GM19467 (cell line): ENCODE results near the gene ENTREP3.
"Not testable (repeated sequence)": the region's sequence is repeated elsewhere in the genome, so short reads cannot be mapped to it uniquely, and the experiment has no call there.

Source experiments
- ATAC-seq: cut with Tn5 transposase; IDR thresholded peaks from one replicate; pipeline ENCODE4 v1.9.1; 2021; ENCODE audit warnings: mild to moderate bottlenecking, moderate library complexity; ENCODE audit not compliant: unreplicated experiment

Gene ENTREP3

DNA sequence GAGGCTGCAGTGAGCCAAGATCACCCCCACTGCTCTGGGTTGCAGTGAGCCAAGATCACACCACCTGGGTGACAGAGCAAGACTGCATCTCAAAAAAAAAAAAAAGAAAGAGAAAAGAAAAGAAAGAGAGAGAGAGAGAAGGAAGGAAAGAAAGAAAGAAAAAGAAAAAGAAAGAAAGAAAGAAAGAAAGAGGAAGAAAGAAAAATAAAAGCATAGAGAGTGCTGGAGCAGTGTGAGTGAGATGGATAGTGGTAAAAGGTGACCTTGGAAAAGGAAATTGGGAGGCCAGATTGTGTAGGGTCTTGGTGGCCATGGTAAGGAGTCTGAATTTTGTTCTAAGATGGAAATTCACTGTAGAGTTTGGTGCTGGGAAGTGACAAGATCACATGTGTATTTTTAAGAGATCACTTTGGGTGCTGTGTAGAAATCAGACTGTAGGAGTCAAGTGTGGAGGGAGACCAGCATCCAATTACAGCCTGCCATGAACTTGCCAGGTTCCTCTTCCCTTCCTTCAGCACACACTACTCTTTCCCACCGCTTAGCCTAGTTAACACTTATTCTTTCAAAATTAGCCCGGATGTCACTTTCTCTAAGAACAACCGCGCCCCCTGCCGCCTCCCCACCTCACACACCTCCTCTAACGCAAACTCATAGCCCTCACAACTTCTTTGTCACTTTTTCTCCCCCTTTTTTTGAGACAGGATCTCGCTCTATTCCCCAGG is 28.9 kb downstream of the ENTREP3 start:
- ATAC-seq, result no peak

DNA sequence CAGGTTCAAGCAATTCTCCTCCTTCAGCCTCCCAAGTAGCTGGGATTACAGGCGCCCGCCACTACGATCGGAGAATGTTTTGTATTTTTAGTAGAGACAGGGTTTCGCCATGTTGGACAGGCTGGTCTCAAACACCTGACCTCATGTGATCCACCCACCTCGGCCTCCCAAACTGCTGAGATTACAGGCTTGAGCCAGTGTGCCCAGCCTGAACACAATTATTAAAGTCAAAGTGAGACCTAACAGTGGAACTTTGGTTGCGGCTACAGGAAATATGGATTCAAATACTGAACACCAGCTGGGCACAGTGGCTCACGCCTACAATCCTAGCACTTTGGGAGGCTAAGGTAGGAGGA is 29.9 kb downstream of the ENTREP3 start:
- ATAC-seq, result not testable (repeated sequence)

DNA sequence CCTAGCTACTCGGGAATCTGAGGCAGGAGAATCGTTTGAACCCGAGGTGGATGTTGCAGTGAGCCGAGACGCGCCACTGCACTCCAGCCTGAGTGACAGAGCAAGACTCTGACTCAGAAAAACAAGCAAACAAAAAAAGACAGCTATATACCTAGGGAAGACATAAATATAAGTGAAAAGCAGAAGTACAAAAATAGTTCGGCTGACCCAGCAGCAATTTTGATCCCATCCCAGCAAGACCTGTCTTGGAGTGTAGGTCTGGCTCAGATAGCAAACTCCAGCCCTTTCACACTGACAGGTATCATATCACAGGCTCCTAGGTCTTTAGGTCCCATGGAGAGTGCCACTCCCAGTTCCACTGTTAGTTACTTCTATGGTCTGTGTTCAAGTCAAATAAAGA is 32.2 kb downstream of the ENTREP3 start:
- ATAC-seq, result no peak

DNA sequence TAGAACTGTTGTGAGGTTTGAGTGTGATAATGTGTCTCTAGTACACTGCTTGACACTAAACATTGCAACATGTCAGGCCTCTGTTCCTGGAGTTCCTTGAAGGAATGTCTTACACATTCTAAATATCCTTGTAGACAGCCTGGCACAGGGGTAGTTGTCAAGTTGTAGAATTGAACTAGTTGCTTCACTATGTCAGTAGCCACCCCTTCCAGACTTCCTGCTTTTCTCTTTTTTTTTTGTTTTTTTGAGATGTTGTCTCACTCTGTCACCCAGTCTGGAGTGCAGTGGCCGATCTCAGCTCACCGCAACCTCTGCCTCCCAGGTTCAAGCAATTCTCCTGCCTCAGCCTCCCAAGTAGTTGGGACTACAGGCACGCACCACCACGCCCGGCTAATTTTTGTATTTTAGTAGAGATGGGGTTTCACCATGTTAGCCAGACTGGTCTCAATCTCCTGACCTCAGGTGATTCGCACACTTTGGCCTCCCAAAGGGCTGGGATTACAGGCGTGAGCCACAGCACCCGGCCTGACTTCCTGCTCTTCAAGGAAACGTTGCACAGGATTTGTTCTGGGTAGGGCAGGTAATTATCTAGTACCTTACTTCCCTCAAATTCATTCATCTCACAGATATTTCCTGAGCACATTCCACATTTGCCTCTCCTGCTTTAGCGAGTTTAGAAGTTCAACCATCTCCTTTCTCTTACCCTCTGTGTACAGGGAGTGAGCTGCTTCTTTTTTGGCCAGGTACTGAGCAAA is 34.9 kb downstream of the ENTREP3 start:
- not testable (repeated sequence) for ATAC-seq

DNA sequence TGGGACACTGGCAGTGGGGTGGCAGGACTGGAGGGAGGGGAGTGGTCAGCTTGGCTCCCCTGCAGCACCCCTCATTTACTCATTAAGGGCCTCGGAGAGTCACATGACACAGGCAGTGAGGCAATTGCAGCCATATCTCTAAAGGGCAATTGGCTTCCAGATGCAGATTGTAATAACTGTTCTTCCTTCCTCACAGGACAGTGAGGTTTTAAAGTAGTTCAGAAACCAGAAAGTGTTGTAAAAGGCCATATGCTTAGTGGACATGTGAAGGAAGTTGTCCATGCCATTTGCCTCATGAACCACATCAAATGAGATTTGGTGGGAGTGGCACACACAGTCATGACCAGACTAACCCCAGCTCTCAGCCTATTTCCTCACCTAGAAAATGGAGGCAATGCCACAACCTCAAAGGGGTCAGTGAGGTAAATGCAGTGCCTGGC is 35.7 kb downstream of the ENTREP3 start:
- no peak for ATAC-seq

DNA sequence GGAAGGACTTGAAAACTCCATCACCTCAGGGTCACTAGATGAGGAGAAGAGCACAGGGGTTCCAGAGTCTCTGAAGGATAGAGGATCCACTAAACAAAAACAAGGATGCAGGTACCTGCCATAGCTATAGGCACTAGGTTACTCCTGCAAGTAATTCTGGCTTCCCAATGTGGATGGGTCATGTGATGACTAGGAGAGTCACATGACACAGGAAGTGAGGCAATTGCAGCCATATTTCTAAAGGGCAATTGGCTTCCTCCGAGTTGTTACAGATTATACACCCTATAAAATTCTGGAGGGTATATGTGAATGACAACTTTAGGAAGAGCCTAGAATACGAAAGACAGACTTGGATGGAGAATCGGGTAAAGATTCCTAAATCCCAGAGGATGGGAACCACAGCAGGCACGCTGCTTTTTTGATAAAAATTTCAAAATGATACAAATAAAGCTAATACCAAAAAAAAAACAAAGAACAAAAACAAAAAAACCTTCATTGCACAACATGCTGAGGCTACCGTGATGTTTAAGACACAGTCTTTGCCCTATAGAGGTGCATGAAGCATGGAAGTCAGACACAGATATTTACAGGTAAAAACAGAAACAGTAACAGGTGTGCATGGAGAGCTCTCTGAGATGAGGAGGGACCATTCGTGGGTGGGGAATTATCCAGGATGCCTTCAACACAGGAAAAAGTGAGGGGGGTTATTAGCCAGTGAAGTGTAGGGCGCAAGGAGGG is 36.3 kb downstream of the ENTREP3 start:
- ATAC-seq, result no peak

DNA sequence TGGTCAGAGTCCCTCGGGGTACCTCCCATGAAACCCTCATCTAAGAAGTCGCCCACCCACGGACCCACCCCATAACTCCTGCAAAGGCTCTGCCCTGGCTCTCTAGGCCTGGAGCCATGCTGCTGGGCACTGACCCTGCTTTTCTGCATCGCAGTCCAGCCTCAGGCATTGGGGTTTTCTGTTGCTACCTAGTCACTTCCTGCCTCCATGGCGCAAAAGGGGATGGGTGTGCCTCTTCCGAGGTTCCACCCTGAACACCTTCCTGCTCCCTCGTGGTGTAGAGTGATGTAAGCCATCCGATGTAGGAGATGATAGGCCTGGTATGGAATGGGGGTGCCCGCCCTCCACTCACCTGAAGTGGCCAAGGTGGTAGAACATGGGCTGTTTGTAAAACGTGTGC is 40.6 kb downstream of the ENTREP3 start:
- not testable (repeated sequence) for ATAC-seq

DNA sequence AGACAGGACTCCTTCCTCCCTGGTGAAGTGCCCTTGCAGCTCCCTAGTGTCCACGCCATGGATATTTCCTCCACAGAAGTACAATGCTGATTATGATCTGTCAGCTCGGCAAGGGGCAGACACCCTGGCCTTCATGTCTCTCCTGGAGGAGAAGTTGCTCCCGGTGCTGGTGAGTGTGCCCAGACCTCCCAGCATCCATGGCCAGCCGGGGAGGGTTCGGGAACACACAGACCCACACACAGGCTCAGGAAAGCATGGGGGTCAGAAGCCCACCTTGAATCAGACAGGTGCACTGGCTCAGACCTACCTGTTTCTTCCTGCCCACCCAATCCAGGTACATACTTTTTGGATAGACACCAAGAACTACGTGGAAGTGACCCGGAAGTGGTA is 43.2 kb downstream of the ENTREP3 start:
- ATAC-seq, result not testable (repeated sequence)

DNA sequence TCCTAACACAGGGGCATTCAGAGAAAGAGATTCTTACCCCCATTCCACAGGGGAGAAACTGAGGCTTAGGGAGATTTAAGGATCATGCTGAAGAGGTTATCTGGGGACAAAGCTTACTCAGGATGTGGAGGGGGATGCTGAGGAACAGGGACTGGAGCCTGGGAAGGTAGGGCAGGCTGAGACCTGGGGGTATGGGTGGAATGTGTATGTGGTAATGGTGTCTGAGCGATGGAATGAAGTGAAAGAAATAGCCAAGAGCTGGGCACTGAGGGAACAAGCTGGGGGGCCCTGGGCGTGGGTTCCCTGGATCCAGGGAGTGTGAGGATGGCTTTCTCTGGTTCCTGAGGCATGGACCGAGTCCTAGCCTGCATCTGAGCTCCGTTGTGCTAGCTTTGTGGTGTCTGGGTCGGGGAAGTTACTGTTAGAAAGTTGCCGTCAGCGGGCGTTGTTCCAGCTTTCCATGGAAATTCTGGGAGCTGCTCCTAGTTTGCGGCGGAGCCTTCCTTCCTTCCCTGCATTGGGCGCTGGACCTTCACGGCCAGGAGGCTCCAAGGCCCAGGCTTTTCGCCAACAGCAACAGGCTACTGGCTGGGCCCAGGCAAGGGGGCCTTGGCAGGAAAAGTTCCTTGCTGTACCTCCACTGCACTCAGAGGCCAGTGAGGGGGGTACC is 43.8 kb downstream of the ENTREP3 start:
- ATAC-seq, result not testable (repeated sequence)

DNA sequence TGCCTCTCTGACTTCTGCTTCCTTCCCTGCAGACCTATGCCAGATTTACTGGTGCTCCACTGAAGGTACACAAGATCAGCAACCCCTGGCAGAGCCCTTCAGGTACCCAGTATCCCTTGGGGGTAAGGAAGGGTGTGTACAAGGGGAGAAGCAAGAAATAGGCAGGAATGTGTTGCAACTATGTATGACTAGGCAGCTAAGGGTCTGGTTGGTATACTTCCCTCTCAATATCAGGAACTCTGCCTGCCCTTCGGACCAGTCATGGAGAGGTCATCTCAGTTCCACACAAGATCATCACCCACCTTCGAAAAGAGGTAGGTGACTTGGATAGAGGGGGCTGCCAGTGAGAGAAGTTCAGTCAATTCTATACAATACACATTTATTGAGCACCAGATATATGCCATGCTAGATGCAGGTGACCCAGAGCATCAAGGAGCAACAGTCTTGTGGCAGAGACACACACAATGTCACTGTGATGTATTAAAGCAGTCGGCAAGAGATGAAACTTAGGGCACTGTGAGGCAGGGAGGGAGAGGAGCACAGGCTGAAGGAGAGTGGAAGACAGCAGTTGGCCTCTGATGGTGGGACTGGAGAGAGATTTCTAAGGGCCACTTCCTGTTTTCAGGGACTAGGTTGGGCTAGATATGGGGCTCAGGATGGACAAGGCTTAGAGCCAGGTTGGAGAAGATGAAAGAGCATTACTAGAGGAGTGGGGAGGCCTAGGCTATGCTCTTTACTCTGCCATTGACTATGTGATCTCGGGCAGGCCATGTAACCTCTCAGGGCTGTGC is 44.8 kb downstream of the ENTREP3 start:
- no peak for ATAC-seq

DNA sequence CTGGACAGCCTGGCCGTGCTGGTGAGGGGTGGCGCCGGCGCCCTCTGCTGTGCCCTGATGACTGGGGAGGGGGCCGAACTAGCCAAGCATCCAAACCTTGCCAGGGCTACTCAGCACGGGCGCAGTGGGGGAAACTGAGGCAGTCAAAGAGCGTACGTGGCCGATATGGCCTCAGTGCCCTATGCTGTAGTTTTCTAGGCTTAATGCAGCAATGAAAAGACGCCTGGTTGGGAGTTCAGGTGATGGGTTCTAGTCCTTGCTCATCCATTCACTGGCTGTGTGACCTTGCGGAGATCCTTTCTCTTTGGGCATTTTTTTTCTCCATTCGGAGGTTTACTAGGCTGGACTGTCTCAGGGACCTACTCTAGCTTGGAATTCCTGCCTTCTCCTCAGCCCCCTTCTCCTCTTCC is 46.0 kb downstream of the ENTREP3 start:
- no peak for ATAC-seq

DNA sequence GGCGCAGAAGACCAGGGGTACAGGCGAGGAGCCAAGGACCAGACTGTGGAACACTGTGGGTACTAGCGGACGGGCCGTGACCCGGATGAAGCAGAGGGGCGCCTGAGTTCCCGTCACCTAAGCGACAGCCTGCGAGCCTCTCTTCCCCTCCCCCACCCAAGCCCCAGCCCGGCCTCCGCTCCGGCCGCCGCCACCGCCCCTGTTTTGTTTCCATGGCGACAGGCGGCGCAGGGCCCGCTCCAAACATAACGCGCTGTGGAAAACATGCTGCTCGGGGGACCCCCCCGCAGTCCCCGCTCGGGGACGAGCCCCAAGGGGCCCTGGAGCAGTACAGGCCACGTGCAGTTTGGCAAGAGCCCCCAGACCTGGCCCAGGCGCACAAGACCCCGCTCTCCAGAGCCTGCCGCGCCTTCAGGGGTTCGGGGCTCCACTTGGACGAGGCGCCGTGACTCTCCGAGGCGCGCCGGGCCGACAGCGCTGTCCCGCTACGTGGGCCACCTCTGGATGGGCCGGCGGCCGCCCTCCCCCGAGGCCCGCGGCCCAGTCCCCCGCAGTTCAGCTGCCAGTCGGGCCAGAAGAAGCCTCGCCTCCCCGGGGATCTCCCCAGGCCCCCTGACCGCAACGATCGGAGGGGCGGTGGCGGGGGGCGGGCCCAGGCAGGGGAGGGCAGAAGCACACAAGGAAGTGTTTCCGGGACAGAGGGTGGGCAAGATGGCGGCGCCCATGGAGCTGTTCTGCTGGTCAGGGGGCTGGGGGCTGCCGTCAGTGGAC is 46.6 kb downstream of the ENTREP3 start, which contains the start of gene MTX1:
Gene MTX1, plus strand, starts transcription at position 155 of the 771 bp plus-strand sequence. Its CDS starts 110 bp downstream, at position 265.
- peak; percentile 50 for ATAC-seq

DNA sequence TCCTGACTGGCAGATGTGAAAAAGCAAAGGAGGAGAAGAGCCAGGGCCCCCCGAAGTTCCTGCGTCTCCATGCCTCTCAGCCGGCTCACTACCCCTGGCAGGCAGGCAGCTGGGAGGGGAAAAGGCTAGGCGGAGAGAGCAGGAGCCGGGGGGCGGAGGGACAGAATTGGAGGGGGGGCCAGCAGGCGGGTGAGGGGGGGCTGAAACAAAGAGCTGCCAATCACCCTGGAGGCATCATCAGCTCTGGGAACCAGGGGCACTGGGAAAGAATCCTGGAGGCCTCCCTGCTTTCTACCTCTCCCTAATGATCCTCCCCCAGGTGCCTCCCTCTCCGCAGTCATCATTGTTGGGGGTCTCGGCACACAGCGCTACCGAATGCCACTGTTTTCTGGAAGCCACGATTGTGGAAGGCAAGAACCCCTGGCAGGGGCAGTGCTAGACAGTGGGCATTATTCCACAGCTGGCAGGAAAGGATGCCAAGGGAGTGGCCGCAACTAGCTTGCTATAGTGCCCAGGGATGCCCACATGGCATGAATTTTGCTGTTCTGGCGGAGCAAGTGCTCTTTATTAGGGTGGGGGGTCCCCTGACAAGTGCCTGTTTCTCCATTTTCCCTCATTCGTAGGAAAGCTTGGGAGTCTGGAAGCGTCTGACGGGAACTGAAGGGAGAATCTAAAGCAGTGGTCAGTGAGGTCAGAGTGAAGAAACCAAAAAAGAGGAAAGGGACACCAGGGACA is 47.3 kb downstream of the ENTREP3 start, which contains the start of gene THBS3:
Gene THBS3, minus strand, starts transcription at position 92 of the 735 bp plus-strand sequence. Its CDS starts 21 bp downstream, at position 71.
- no peak for ATAC-seq

DNA sequence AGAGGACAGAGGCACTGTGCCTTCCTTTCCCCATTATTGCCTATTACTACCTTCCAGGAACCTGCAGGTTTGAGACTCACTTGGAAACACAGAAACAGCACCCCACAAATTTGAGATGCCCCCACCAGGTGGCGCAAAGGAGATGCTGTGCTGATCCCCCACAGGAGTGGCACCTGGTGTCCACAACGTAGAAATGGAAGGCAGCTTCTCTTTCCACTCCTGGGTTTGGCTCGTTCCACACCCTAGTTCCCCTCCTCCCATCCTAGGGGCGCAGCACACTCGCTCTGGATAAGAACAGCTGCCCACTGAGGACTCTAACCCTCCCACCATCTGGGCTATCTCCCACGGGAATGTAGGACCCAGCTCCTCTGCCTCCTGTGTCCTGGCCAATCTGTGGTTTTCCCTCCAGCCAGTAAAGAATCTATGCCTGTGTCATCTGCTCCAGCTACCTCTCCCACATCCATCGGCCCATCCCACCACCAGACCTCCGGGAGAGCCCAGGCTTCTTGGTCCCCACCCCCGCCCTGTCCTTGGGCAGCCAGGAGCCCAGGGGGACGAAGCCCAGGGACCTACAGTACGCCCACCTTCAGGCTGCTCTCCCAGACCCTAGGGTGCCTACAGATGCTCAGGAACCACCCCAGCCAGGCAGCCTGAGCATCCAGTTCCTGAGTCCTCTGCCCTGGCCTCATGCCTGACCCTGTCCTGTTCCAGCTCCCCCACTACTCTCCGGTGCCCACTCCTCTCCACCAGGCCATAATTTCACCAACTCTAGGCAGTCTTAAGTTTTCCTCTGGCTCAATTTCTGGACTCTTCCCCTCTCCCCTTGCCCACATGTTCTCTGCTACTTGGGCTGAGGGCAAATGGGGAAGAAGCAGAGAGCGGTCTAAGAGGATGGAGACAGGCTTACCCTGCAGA is 48.1 kb downstream of the ENTREP3 start:
- no peak for ATAC-seq

DNA sequence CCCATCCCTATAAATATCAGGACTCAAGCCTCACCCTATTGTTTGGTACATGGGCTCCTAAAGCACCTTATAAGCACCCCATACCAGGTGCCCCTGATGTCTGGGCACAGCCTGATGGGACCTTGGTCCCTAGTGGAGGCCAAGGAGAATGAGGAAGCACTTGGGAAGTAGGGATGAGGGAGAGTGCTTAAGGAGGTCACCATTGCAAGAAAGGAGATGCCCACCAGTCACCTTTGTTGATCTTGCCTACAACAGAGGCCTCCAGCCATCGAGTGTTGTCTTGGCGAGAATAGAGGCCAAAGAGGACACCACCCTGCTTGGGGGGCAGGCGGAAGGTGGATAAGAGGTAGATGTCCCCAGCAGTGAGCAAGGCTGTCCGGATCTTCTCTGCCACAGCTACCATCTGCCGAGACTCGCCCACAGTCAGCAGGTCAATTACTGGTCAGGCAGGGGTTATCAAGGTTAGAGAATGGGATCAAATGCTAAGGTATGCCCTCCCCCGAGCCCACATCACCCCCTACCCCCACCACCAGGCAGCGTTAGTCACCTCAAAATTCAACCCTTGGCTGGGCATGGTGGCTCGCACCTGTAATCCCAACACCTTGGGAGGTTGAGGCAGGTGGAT is 49.2 kb downstream of the ENTREP3 start:
- ATAC-seq, result no peak

DNA sequence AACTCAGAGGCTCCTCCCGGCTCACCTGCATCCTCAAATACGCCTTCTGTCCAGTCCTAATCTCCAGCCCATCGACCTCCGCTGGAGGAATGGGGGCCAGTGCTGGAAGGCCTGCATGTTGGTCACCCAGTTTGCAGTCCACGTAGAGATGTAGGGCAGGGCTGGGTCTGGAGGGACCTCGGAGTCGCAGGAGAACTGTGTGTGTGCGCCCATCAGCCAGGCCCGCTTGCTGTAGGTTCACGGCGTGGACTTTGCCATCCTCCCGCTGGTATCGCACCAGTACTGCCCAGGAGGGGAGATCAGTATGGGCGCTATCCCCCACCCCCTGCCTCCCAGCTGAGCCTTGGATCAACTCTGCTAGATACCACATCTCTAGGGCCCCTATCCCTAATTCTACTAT is 50.2 kb downstream of the ENTREP3 start:
- no peak for ATAC-seq
